ENCODE measurements around the gene FANK1. TPM values are rescaled to one million over a fixed set of nuclear protein-coding genes. Genes with fewer than 3 reads are reported as not detected.
"Not testable (repeated sequence)": the region's sequence is repeated elsewhere in the genome, so short reads cannot be mapped to it uniquely, and the experiment has no call there.

The FANK1 gene
- total and polyA plus RNA-seq, 2 donors (not counting 1 experiment from before 2014, with no cell fraction given): 0.13 TPM; not detected in 1

DNA sequence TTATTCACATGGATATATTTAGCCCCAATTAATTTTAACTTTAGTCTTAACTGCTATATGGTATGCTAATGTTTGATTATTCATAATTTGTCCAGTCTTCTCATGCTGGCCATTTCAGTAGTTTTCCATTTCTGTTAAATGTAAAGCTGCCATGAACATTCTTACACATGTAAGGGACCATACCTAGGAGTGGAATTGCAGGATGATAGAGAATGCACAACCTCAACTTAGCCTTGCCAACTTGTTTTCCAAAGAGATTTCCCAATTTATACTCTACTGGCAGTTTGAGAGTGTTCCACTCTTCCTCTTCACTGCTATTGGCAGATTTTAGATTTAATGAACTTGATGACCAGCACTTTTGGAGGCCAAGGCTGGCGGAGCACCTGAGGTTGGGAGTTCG is 68.2 kb downstream of the FANK1 start:
- Histone ChIP-seq H3K4me3 (ENCODE audit: control extremely low read depth in 1 of 5, extremely low read depth in 1 of 5, insufficient read depth in 1 of 5, low read depth in 2 of 5, low read length in 4 of 5) (no peak overlapping the region), H3K27ac (ENCODE audit: low read length in 2 of 2) (no peak overlapping the region), H3K36me3 (replicated peaks in 1 of 2; ENCODE audit: control extremely low read depth in 1 of 2, control insufficient read depth in 1 of 2, extremely low read depth in 1 of 2, insufficient read depth in 2 of 2, low read length in 1 of 2) (no peaks in the 10 kb centered on the region), H4K20me1 (ENCODE audit: control insufficient read depth, insufficient read depth, low read length, poor library complexity, severe bottlenecking) (no peaks in the 10 kb centered on the region), H3K27me3 (replicated peaks in 1 of 4; ENCODE audit: control extremely low read depth in 1 of 4, control insufficient read depth in 3 of 4, insufficient read depth in 4 of 4, low read length in 3 of 4) (no peaks in the 10 kb centered on the region), H3K9ac (ENCODE audit: low read length) (no peak overlapping the region), H3K4me2 (replicated peaks; ENCODE audit: low read depth, low read length, poor library complexity, severe bottlenecking) (no peak overlapping the region), H3K4me1 (ENCODE audit: control insufficient read depth in 2 of 2, insufficient read depth in 2 of 2, low read length in 2 of 2) (no peaks in the 10 kb centered on the region), H3K79me2 (ENCODE audit: control insufficient read depth, insufficient read depth, low read length) (no peaks in the 10 kb centered on the region), H3K9me3 (ENCODE audit: control extremely low read depth in 1 of 3, control insufficient read depth in 2 of 3, insufficient read depth in 1 of 3, low read length in 2 of 3) (no peaks in the 10 kb centered on the region), H2AFZ (ENCODE audit: insufficient read depth, low read depth, low read length, poor library complexity, severe bottlenecking) (no peak overlapping the region)
- Mint-ChIP-seq H3K27ac (no peak overlapping the region), H3K9me3 (ENCODE audit: insufficient read depth) (no peaks in the 10 kb centered on the region), H3K27me3 (peaks cover 3% of the 10 kb centered on the region), H3K4me1 (no peaks in the 10 kb centered on the region), H3K4me3 (no peak overlapping the region)
- intact Hi-C loops (cut with micrococcal nuclease): no loop called here
- CTCF ChIA-PET: interaction anchor here (1.4 kb wide), 1 partner anchor 13 kb away, joined by 4 read pairs; no protein-coding TSS in a partner anchor
- no peak for ATAC-seq (ENCODE audit: low read depth)
- DNase-seq: no peak
- POLR2A ChIA-PET: no interaction called here
- WGBS (ENCODE audit: insufficient coverage): 80% methylated on average over 1 of the region's 2 CpGs
- no peak for TF ChIP-seq EZH2 (IDR thresholded peaks at IDR 0.05; ENCODE audit: borderline replicate concordance, insufficient read depth, low read depth, low read length, poor library complexity, severe bottlenecking)
- TF ChIP-seq, protein P1, sequence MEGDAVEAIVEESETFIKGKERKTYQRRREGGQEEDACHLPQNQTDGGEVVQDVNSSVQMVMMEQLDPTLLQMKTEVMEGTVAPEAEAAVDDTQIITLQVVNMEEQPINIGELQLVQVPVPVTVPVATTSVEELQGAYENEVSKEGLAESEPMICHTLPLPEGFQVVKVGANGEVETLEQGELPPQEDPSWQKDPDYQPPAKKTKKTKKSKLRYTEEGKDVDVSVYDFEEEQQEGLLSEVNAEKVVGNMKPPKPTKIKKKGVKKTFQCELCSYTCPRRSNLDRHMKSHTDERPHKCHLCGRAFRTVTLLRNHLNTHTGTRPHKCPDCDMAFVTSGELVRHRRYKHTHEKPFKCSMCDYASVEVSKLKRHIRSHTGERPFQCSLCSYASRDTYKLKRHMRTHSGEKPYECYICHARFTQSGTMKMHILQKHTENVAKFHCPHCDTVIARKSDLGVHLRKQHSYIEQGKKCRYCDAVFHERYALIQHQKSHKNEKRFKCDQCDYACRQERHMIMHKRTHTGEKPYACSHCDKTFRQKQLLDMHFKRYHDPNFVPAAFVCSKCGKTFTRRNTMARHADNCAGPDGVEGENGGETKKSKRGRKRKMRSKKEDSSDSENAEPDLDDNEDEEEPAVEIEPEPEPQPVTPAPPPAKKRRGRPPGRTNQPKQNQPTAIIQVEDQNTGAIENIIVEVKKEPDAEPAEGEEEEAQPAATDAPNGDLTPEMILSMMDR (IDR thresholded peaks at IDR 0.05): no peak

DNA sequence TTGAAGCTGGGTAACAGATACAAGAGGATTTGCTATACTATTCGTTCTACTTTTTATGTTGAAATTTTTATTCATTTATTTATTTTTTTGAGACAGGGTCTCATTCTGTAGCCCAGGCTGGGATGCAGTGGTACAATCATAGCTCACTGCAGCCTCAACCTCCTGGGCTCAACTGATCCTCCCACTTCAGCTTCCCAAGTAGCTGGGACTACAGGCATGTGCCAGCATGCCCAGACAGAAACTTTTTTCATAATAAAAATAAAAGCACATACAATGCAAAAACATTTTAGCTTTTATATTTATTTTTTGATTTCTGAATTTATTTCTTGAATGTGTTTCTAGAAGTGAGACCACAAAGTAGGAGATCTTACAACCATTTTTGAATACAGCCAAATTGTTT is 71.2 kb downstream of the FANK1 start:
- H3K27me3 Mint-ChIP-seq: peaks cover 3% of the 10 kb centered on the region
- H3K4me2 ChIP-seq (replicated peaks; ENCODE audit: low read depth, low read length, poor library complexity, severe bottlenecking): no peak overlapping the region
- no peak overlapping the region for H3K4me3 ChIP-seq (ENCODE audit: control extremely low read depth in 1 of 5, extremely low read depth in 1 of 5, insufficient read depth in 1 of 5, low read depth in 2 of 5, low read length in 4 of 5)
- no peaks in the 10 kb centered on the region for H3K36me3 ChIP-seq (replicated peaks in 1 of 2; ENCODE audit: control extremely low read depth in 1 of 2, control insufficient read depth in 1 of 2, extremely low read depth in 1 of 2, insufficient read depth in 2 of 2, low read length in 1 of 2)
- H3K9me3 ChIP-seq (ENCODE audit: control extremely low read depth in 1 of 3, control insufficient read depth in 2 of 3, insufficient read depth in 1 of 3, low read length in 2 of 3): peaks cover 0 to 10% (median 0%) of the 10 kb centered on the region in 3 donors
- no peak overlapping the region for H3K9ac ChIP-seq (ENCODE audit: low read length)
- no peaks in the 10 kb centered on the region for H3K9me3 Mint-ChIP-seq (ENCODE audit: insufficient read depth)
- H3K4me3 Mint-ChIP-seq: no peak overlapping the region
- H3K27ac Mint-ChIP-seq: no peak overlapping the region
- DNase-seq (no peak), ATAC-seq (ENCODE audit: low read depth) (no peak)
- no peaks in the 10 kb centered on the region for H4K20me1 ChIP-seq (ENCODE audit: control insufficient read depth, insufficient read depth, low read length, poor library complexity, severe bottlenecking)
- H2AFZ ChIP-seq (ENCODE audit: insufficient read depth, low read depth, low read length, poor library complexity, severe bottlenecking): no peak overlapping the region
- no peaks in the 10 kb centered on the region for H3K79me2 ChIP-seq (ENCODE audit: control insufficient read depth, insufficient read depth, low read length)
- H3K27me3 ChIP-seq (replicated peaks in 1 of 4; ENCODE audit: control extremely low read depth in 1 of 4, control insufficient read depth in 3 of 4, insufficient read depth in 4 of 4, low read length in 3 of 4): no peaks in the 10 kb centered on the region
- ChIA-PET POLR2A (no interaction called here), CTCF (no interaction called here)
- no peaks in the 10 kb centered on the region for H3K4me1 Mint-ChIP-seq
- no peak for TF ChIP-seq EZH2 (IDR thresholded peaks at IDR 0.05; ENCODE audit: borderline replicate concordance, insufficient read depth, low read depth, low read length, poor library complexity, severe bottlenecking)
- TF ChIP-seq, protein P1 (IDR thresholded peaks at IDR 0.05): no peak
- intact Hi-C loops (cut with micrococcal nuclease): no loop called here
- H3K4me1 ChIP-seq (ENCODE audit: control insufficient read depth in 2 of 2, insufficient read depth in 2 of 2, low read length in 2 of 2): no peaks in the 10 kb centered on the region
- H3K27ac ChIP-seq (ENCODE audit: low read length in 2 of 2): no peak overlapping the region
- no CpG with 5 or more reads among the region's 1 CpG for WGBS (ENCODE audit: insufficient coverage)

DNA sequence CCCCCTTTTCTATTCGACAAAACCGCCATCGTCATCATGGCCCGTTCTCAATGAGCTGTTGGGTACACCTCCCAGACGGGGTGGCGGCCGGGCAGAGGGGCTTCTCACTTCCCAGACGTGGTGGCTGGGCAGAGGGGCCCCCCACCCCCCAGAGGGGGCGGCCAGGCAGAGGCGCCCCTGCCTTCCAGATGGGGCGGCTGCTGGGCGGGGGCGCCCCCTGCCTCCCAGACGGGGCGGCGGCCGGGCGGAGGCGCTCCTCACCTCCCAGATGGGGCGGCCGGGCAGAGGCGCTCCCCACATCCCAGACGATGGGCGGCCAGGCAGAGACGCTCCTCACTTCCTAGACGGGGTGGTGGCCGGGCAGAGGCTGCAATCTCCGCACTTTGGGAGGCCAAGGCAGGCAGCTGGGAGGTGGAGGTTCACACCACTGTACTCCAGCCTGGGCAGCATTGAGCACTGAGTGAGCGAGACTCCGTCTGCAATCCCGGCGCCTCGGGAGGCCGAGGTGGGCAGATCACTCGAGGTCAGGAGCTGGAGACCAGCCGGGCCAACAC is 73.8 kb downstream of the FANK1 start:
- H3K9ac ChIP-seq (ENCODE audit: low read length); H3K9me3 Mint-ChIP-seq (ENCODE audit: insufficient read depth); intact Hi-C loops (cut with micrococcal nuclease); H3K27ac Mint-ChIP-seq; H3K4me1 ChIP-seq (ENCODE audit: control insufficient read depth in 2 of 2, insufficient read depth in 2 of 2, low read length in 2 of 2); H3K27ac ChIP-seq (ENCODE audit: low read length in 2 of 2); H3K4me3 ChIP-seq (ENCODE audit: control extremely low read depth in 1 of 5, extremely low read depth in 1 of 5, insufficient read depth in 1 of 5, low read depth in 2 of 5, low read length in 4 of 5); H3K4me3 Mint-ChIP-seq; H2AFZ ChIP-seq (ENCODE audit: insufficient read depth, low read depth, low read length, poor library complexity, severe bottlenecking); H4K20me1 ChIP-seq (ENCODE audit: control insufficient read depth, insufficient read depth, low read length, poor library complexity, severe bottlenecking); H3K4me2 ChIP-seq (replicated peaks; ENCODE audit: low read depth, low read length, poor library complexity, severe bottlenecking); H3K27me3 ChIP-seq (replicated peaks in 1 of 4; ENCODE audit: control extremely low read depth in 1 of 4, control insufficient read depth in 3 of 4, insufficient read depth in 4 of 4, low read length in 3 of 4); DNase-seq; H3K27me3 Mint-ChIP-seq; H3K36me3 ChIP-seq (replicated peaks in 1 of 2; ENCODE audit: control extremely low read depth in 1 of 2, control insufficient read depth in 1 of 2, extremely low read depth in 1 of 2, insufficient read depth in 2 of 2, low read length in 1 of 2); H3K79me2 ChIP-seq (ENCODE audit: control insufficient read depth, insufficient read depth, low read length); POLR2A ChIA-PET; H3K4me1 Mint-ChIP-seq; ATAC-seq (ENCODE audit: low read depth): not testable (repeated sequence)
- CTCF ChIA-PET: interaction anchor here (0.9 kb wide), 1 partner anchor 13 kb away, joined by 4 read pairs; no protein-coding TSS in a partner anchor
- 95% methylated on average over 23 of the region's 36 CpGs for WGBS (ENCODE audit: insufficient coverage)
- H3K9me3 ChIP-seq (ENCODE audit: control extremely low read depth in 1 of 3, control insufficient read depth in 2 of 3, insufficient read depth in 1 of 3, low read length in 2 of 3): peaks cover 0 to 10% (median 0%) of the 10 kb centered on the region in 3 donors
